Activated T-cell treated with anti-CD3 and anti-CD28 coated beads, Interleukin-2, amount 50 U/mL, for 4 hours (primary cell): ENCODE measurements around the gene PSD4. TPM values are rescaled to one million over a fixed set of nuclear protein-coding genes. Genes with fewer than 3 reads are reported as not detected.

Source experiments
- ATAC-seq, 2 donors: fragments of 200-7000 bp; cut with Tn5 transposase; one replicate each; pipeline ENCODE4 v1.10.0; 2021
- DNase-seq: peaks from one replicate; pipeline ENCODE4 v3.0.0-alpha.2; 2020
- H3K27me3 Mint-ChIP-seq: one replicate; pipeline ENCODE4 v1.8.0; 2021; ENCODE audit warnings: low read depth, mixed read lengths
- H3K36me3 Mint-ChIP-seq: one replicate; pipeline ENCODE4 v1.8.0; 2022; ENCODE audit warnings: mixed read lengths; ENCODE audit not compliant: insufficient read depth
- H3K4me1 Mint-ChIP-seq: one replicate; pipeline ENCODE4 v1.8.0; 2021; ENCODE audit warnings: low read depth, mixed read lengths
- H3K4me3 Mint-ChIP-seq: one replicate; pipeline ENCODE4 v1.8.0; 2021; ENCODE audit warnings: mild to moderate bottlenecking, moderate library complexity, mixed read lengths
- H3K9me3 Mint-ChIP-seq: one replicate; pipeline ENCODE4 v1.8.0; 2021; ENCODE audit warnings: mixed read lengths
- total RNA-seq, 3 donors: library from RNA; stranded (reverse); gene quantifications; one replicate each; pipeline ENCODE4 v1.2.1, GENCODE V29; 2021

PSD4 gene
- total RNA-seq, 3 donors from 2014 or later, result 155 to 172 (median 164) TPM

- Mint-ChIP-seq H3K36me3 (no peaks in the 10 kb centered on the region), H3K9me3 (no peaks in the 10 kb centered on the region), H3K4me1 (no peaks in the 10 kb centered on the region), H3K27me3 (no peaks in the 10 kb centered on the region), H3K4me3 (no peak overlapping the region)
- ATAC-seq (no peak), DNase-seq (no peak)
Measured at GRCh38 chr2:113211226-113212105, 37.7 kb downstream of the PSD4 start.

GRCh38 chr2:113212245-113213060 lies 38.7 kb downstream of the PSD4 start:
- DNase-seq (no peak), ATAC-seq (no peak)
- Mint-ChIP-seq H3K4me1 (peaks cover 5% of the 10 kb centered on the region), H3K4me3 (no peak overlapping the region), H3K27me3 (no peaks in the 10 kb centered on the region), H3K9me3 (no peaks in the 10 kb centered on the region), H3K36me3 (no peaks in the 10 kb centered on the region)

DNA sequence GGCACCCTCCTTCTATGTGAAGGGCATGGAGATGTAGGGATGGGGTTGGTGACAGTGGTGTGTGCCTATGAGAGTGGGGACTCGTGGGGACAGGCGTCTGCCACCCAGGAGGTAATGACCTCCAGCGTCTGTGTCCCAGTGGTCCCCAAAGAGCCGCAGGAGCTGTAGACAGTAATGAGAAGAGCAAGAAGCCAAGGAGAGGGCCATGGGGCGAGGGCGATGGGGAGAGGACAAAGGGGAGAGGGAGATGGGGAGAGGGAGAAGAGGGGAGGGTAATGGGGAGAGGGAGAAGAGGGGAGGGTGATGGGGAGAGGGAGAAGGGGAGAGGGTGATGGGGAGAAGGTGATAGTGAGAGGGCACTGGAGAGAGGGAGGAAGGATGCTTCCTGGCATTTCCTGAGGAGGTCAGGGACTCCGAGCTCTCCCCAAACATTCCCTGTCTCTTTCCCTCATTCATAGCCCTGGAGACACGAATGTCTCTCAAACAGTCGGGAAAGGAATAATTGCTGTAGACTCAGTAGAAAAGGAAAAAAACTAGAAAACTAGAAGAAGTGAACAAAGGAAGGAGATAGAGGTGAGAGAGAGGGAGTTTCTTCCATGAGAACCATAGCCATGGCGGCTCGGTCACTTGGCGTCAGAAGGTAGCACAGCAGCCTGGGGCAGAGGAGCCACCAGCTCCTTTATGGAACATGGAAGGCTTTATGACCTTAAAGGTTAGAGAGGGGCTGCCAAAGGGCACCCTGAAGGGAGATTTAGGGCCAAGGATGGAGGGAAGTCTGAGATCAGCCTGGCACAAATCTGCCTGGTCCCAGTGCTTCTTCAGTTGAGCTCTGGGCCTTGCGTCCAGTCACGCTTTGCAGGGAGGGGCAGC lies 39.5 kb downstream of the PSD4 start:
- Mint-ChIP-seq H3K4me3 (no peak overlapping the region), H3K27me3 (no peaks in the 10 kb centered on the region), H3K36me3 (no peaks in the 10 kb centered on the region), H3K4me1 (peaks cover 12% of the 10 kb centered on the region), H3K9me3 (no peaks in the 10 kb centered on the region)
- DNase-seq (no peak), ATAC-seq (no peak)

- ATAC-seq (no peak), DNase-seq (no peak)
- H3K4me3 Mint-ChIP-seq, result no peak overlapping the region
- no peaks in the 10 kb centered on the region for H3K9me3 Mint-ChIP-seq
- peaks cover 16% of the 10 kb centered on the region for H3K4me1 Mint-ChIP-seq
- H3K36me3 Mint-ChIP-seq, result no peaks in the 10 kb centered on the region
- H3K27me3 Mint-ChIP-seq, result no peaks in the 10 kb centered on the region
Measured at GRCh38 chr2:113214141-113214540, 40.4 kb downstream of the PSD4 start.

DNA sequence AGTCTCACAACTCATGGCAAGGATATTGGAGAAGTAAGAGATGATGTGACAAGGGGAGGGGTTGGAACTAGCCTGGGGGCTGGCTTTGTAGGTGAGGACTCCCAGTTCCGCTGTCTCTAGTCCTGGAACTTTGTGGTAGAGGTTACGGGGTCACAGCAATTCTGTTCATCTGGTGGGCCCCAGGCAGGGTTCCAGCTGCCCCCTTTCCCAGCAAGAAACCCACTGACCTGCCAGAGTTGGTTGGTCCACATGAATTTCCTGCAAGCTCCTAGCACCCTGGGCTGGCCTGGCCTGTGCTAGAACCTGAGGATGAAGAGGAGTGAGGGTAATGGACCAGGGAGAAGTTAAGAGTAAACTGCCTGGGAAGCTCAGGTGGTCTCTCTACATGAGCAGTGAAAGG lies 41.3 kb downstream of the PSD4 start:
- no peak for ATAC-seq
- no peaks in the 10 kb centered on the region for H3K27me3 Mint-ChIP-seq
- no peaks in the 10 kb centered on the region for H3K36me3 Mint-ChIP-seq
- H3K9me3 Mint-ChIP-seq, result no peaks in the 10 kb centered on the region
- no peak overlapping the region for H3K4me3 Mint-ChIP-seq
- no peak for DNase-seq
- H3K4me1 Mint-ChIP-seq, result peaks cover 16% of the 10 kb centered on the region

DNA sequence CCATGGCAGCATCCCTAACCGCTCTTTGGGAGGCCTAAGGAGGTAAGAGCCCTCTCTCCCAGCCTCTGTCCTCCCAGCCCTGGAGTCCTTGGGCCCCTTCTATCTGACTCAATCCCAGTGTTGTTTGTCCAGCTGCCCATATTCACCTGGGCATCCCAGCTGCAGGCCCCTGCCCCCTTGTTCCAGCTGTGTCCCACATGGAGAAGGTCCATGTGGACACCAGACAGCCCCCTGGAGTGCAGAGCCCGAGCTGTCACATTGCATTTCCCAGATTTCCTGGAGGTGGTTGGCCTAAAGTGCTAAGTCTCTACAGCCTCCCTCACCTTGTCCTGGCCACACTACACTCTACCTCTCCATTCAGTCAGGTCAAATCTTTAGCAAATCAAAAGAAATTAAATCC lies 42.5 kb downstream of the PSD4 start:
- Mint-ChIP-seq H3K4me3 (no peak overlapping the region), H3K9me3 (no peaks in the 10 kb centered on the region), H3K4me1 (peaks cover 16% of the 10 kb centered on the region), H3K36me3 (no peaks in the 10 kb centered on the region), H3K27me3 (no peaks in the 10 kb centered on the region)
- no peak for DNase-seq
- ATAC-seq, result no peak

DNA sequence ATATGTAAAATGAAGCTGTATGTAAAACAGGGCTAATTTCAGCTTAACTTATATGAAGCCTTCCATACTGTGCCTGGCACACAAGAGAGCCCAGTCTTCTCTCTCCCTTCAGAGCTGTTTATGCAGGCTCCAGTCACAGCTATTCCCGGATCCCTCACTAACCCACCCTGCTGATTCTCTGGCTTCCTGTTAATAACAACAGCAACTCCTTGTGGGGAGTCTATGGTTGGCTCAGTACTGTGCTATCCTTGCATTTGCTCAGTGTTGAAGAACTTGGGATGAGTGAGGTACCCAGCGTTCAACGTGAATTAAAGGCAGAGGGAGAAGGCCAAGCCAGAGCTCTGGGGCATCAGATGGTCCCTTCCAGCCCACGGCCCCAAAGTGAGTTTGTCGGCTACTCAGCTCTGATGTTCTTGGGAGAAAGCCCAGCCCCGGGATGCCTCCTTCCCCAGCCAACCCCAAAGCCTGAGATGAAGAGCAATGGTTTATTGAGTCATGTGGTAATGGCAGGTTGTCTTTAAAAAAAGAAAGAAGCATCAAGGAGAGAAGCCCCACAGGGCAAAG lies 43.2 kb downstream of the PSD4 start:
- Mint-ChIP-seq H3K27me3 (no peaks in the 10 kb centered on the region), H3K4me1 (peaks cover 16% of the 10 kb centered on the region), H3K9me3 (no peaks in the 10 kb centered on the region), H3K4me3 (no peak overlapping the region), H3K36me3 (no peaks in the 10 kb centered on the region)
- DNase-seq (no peak), ATAC-seq (no peak)

DNA sequence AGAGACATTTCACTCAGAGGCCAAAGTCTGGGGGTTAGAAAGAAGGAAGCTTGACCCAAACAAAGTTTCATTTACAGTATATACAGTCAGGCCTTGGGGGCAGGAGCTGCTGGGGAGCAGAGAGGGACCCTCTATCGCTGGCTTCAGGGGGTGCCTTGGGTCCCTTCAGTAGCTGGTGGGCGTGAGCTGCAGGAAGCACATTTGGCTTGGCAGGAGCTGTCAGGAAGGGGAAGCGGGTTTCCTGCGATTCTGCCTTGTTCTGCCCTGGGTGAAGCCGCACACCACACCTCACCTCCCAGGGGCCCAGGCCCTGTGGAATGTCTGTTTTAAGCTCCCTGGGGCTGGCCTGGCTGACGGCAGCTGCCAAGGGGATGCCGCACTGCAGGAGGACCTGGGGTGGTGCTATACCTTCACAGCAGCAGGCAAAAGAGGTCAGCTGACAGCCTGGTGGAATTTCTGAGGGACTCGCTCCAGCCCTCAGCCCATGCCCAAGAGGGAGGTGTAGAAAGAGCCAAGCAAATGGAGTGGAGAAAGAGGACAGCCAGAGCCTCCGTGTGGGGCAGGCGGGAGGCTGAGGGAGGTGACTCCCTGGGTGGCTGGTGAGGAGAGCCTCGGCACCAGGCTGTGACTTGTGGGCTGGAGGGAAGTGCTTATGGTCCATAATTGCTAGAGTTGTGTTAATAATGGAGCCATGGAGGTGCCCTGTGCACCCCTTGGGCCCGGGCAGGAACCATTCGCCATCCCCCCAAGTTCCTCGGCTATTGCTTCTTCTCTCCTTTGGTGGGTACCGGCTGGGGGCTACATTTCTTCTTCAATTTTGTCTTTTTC lies 43.9 kb downstream of the PSD4 start:
- no peaks in the 10 kb centered on the region for H3K36me3 Mint-ChIP-seq
- H3K27me3 Mint-ChIP-seq, result no peaks in the 10 kb centered on the region
- peak in 1 of 2 donors; percentile 29 for ATAC-seq
- no peaks in the 10 kb centered on the region for H3K9me3 Mint-ChIP-seq
- H3K4me3 Mint-ChIP-seq, result no peak overlapping the region
- H3K4me1 Mint-ChIP-seq, result peaks cover 16% of the 10 kb centered on the region
- no peak for DNase-seq

- no peak overlapping the region for H3K4me3 Mint-ChIP-seq
- ATAC-seq (no peak), DNase-seq (no peak)
- H3K27me3 Mint-ChIP-seq, result no peaks in the 10 kb centered on the region
- no peaks in the 10 kb centered on the region for H3K36me3 Mint-ChIP-seq
- H3K9me3 Mint-ChIP-seq, result no peaks in the 10 kb centered on the region
- peaks cover 16% of the 10 kb centered on the region for H3K4me1 Mint-ChIP-seq
Measured at GRCh38 chr2:113218283-113219091, 44.7 kb downstream of the PSD4 start.

GRCh38 chr2:113219092-113219441 lies 45.3 kb downstream of the PSD4 start:
- no peak for ATAC-seq
- Mint-ChIP-seq H3K4me1 (peaks cover 16% of the 10 kb centered on the region), H3K9me3 (no peaks in the 10 kb centered on the region), H3K27me3 (no peaks in the 10 kb centered on the region), H3K4me3 (no peak overlapping the region), H3K36me3 (no peaks in the 10 kb centered on the region)
- no peak for DNase-seq

DNA sequence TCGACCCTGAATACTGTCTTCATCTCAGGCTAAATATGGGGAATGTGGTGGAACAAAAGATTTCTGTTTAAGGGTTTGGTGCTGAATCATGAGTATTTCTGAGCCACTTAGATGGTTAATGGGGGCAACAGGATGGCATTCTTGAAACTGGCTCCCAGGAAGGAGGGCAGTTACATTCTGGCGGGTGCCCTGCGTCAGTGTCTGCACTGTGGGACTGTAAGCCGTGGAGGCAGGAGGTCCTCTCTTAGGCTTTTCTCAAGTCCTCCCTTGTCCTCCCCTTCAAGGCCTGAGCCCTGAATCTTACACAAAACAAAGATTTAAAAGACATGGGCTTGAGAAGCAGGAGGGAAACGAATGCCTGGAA lies 45.7 kb downstream of the PSD4 start:
- Mint-ChIP-seq H3K36me3 (no peaks in the 10 kb centered on the region), H3K9me3 (no peaks in the 10 kb centered on the region), H3K4me3 (no peak overlapping the region), H3K27me3 (no peaks in the 10 kb centered on the region), H3K4me1 (peaks cover 16% of the 10 kb centered on the region)
- DNase-seq (no peak), ATAC-seq (no peak)

DNA sequence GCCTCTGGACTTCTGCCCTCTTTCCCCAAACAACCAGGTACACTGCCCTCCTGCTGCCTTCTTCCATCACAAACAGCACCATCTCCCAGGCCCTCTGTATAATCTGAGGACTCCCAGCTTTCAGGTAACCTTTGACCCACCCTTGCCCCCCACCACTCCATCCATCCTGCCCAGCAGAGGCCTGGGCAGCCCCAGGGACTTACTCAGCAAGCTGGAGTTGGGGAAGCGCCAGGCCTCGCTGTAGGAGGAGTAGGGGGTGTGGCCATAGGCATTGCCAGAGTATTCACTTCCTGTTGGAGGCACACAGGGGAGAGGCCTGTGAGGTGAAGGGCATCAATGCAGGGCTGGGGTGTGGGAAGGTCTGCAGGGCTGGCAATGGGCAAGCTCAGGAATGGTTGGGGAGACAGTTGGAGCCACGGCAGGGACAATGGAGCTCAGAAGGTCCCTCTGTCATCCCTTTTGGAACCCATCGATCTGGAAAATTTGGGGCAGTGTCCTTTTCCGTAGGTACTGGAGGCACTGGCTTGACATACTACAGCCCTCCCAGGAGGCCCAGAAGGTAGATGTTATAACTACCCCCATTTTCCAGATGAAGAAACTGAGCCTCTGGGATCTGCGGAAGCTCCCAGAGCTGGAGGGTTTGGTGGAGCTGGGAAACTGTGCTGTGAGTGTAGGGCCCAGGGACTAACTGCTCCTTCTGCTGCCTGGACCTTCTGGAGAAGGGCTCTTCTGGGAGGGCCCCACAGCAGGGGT lies 46.3 kb downstream of the PSD4 start:
- Mint-ChIP-seq H3K4me1 (peaks cover 16% of the 10 kb centered on the region), H3K27me3 (no peaks in the 10 kb centered on the region), H3K9me3 (no peaks in the 10 kb centered on the region), H3K36me3 (no peaks in the 10 kb centered on the region), H3K4me3 (no peak overlapping the region)
- ATAC-seq (no peak), DNase-seq (no peak)
